Islet of Langerhans (tissue), 1 donor: Measurements from ENCODE around the gene TLK1.

Source experiments
- FAIRE-seq: peaks from one replicate; lab custom pipeline; 2011; peaks lifted over from hg19 to GRCh38; lab: Jason Lieb, UNC

The TLK1 gene

GRCh38 chr2:171160119-171160955 is at the start of gene TLK1:
TLK1 (minus strand) TSS chr2:171160893; CDS start chr2:171160428, 465 bp downstream.
- no peak for FAIRE-seq

GRCh38 chr2:171210216-171210863 is 49.6 kb upstream of the TLK1 start:
- no peak for FAIRE-seq

- FAIRE-seq = no peak
These were observed 48.0 kb upstream of the TLK1 start for GRCh38 chr2:171208657-171209056.

- FAIRE-seq = no peak
These were observed 45.9 kb upstream of the TLK1 start for GRCh38 chr2:171206422-171207115.

GRCh38 chr2:171205551-171205950 is 44.9 kb upstream of the TLK1 start:
- FAIRE-seq = no peak

- no peak for FAIRE-seq
These were observed 41.1 kb upstream of the TLK1 start for GRCh38 chr2:171201767-171202166.

GRCh38 chr2:171201271-171201670 is 40.6 kb upstream of the TLK1 start:
- no peak for FAIRE-seq

- no peak for FAIRE-seq
These were observed 39.8 kb upstream of the TLK1 start for GRCh38 chr2:171200469-171200868.

- no peak for FAIRE-seq
These were observed 30.3 kb upstream of the TLK1 start for GRCh38 chr2:171191021-171191420.

GRCh38 chr2:171187819-171188218 is 27.1 kb upstream of the TLK1 start:
- FAIRE-seq = no peak

GRCh38 chr2:171187177-171187576 is 26.5 kb upstream of the TLK1 start:
- no peak for FAIRE-seq

- FAIRE-seq = no peak
These were observed 25.2 kb upstream of the TLK1 start for GRCh38 chr2:171185941-171186340.

- no peak for FAIRE-seq
These were observed 24.6 kb upstream of the TLK1 start for GRCh38 chr2:171185165-171185818.

- FAIRE-seq = no peak
These were observed 20.7 kb upstream of the TLK1 start for GRCh38 chr2:171181064-171182049.

- FAIRE-seq = no peak
These were observed 19.7 kb upstream of the TLK1 start for GRCh38 chr2:171180229-171180930.

GRCh38 chr2:171178993-171179392 is 18.3 kb upstream of the TLK1 start:
- FAIRE-seq = no peak

GRCh38 chr2:171176516-171176915 is 15.8 kb upstream of the TLK1 start:
- FAIRE-seq = no peak

- no peak for FAIRE-seq
These were observed 13.4 kb upstream of the TLK1 start for GRCh38 chr2:171174075-171174474.

GRCh38 chr2:171173087-171173486 is 12.4 kb upstream of the TLK1 start:
- FAIRE-seq = no peak

GRCh38 chr2:171171808-171172207 is 11.1 kb upstream of the TLK1 start:
- FAIRE-seq = no peak

- FAIRE-seq = no peak
These were observed 9.1 kb upstream of the TLK1 start for GRCh38 chr2:171169839-171170238.
